ENCODE data around the gene GPC3.

Gene GPC3

DNA sequence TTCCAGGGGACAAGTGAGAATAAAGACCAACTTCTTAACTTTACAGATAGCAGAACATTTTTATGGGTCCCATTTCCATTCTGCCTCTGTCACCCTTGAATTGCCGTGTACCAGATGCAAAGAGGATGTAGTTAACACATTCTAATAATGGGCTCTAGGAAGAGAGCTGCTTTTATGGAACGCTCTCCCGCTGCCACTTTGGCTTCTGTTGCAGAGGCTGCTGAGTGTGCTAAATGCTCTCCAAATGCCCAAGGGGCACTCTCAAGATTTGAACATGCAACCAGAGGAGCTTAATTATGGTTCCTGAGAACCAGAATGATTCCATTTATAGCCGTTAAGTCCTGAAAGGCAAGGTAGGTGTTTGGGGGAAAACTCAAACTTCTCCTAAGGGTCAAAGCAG lies 28.1 kb upstream of the GPC3 start:
- no peak overlapping the region for H2AFZ ChIP-seq (ENCODE audit: low read length, unreplicated experiment)
- no peaks in the 10 kb centered on the region for H3K79me2 ChIP-seq (ENCODE audit: control insufficient read depth, insufficient read depth, low read length, unreplicated experiment)
- H3K27ac ChIP-seq (ENCODE audit: low read depth, low read length): no peak overlapping the region
- H3K4me3 ChIP-seq (ENCODE audit: low read depth, low read length): no peak overlapping the region
- no peaks in the 10 kb centered on the region for H3K27me3 ChIP-seq (ENCODE audit: insufficient read depth, low read length)
- no peaks in the 10 kb centered on the region for H3K36me3 ChIP-seq (ENCODE audit: insufficient read depth, low read length)
- no peaks in the 10 kb centered on the region for H3K4me1 ChIP-seq (ENCODE audit: control insufficient read depth, insufficient read depth, low read length, unreplicated experiment)

DNA sequence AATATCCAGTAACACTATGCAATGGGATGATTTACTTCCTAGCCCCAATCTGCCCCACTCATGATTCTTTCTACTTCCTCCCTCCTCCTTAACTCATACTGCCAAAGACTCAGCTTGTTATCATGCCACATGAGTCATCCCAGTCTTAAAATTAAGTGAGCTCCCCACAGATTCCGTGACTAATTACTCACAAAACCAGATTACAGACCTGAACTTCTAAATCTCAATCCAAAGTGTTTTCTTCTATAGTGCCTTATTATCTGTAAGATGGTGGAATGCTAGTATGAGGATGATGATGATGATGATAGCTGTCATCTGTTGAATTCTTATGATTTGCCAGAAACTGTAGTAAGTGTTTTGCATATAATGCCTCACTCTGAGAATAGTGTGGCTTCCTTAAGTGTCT lies 27.7 kb upstream of the GPC3 start:
- Histone ChIP-seq H3K27ac (ENCODE audit: low read depth, low read length) (no peak overlapping the region), H2AFZ (ENCODE audit: low read length, unreplicated experiment) (no peak overlapping the region), H3K36me3 (ENCODE audit: insufficient read depth, low read length) (no peaks in the 10 kb centered on the region), H3K4me1 (ENCODE audit: control insufficient read depth, insufficient read depth, low read length, unreplicated experiment) (no peaks in the 10 kb centered on the region), H3K79me2 (ENCODE audit: control insufficient read depth, insufficient read depth, low read length, unreplicated experiment) (no peaks in the 10 kb centered on the region), H3K27me3 (ENCODE audit: insufficient read depth, low read length) (no peaks in the 10 kb centered on the region), H3K4me3 (ENCODE audit: low read depth, low read length) (no peak overlapping the region)

DNA sequence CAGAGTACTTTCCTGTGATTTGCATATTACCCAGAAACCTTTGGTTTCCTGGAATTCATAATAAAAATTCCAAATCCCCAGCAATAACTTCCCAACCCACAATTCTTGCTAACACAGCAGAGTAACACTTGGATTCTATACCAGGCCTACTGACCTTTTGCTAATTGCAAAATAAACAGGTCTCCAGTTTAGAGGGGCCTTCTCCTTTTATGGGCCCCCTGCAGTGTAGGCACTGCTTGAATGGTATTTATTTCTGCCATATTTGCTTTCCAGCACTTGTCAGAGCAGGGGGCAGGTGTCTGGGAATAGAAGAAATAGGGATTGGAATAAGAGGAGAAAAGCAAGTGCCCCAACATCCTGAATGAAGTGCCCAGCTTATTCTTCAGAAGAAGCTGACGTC lies 25.3 kb upstream of the GPC3 start:
- Histone ChIP-seq H2AFZ (ENCODE audit: low read length, unreplicated experiment) (no peak overlapping the region), H3K79me2 (ENCODE audit: control insufficient read depth, insufficient read depth, low read length, unreplicated experiment) (no peaks in the 10 kb centered on the region), H3K27ac (ENCODE audit: low read depth, low read length) (no peak overlapping the region), H3K36me3 (ENCODE audit: insufficient read depth, low read length) (no peaks in the 10 kb centered on the region), H3K27me3 (ENCODE audit: insufficient read depth, low read length) (no peaks in the 10 kb centered on the region), H3K4me1 (ENCODE audit: control insufficient read depth, insufficient read depth, low read length, unreplicated experiment) (no peaks in the 10 kb centered on the region), H3K4me3 (ENCODE audit: low read depth, low read length) (no peak overlapping the region)

DNA sequence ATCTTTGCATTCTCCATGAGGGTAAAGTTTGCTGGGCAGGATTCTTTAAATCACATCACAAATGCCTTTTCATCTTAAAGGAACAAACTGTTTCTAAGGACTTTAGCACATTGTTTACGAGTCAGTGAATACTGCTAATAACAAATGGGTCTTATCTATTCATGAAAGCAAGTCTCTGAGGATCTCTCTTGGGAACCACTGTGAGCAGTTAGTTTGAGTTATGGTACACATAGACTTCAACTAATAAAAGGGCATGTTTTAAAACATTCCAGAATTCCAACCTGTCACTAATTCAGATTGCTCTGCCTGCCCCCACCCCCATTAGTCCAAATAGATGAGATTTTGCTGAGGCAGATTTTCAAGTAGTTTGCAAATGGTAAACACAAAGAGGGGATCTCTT lies 22.3 kb upstream of the GPC3 start:
- no peaks in the 10 kb centered on the region for H3K27me3 ChIP-seq (ENCODE audit: insufficient read depth, low read length)
- H3K79me2 ChIP-seq (ENCODE audit: control insufficient read depth, insufficient read depth, low read length, unreplicated experiment): no peaks in the 10 kb centered on the region
- H3K36me3 ChIP-seq (ENCODE audit: insufficient read depth, low read length): no peaks in the 10 kb centered on the region
- H2AFZ ChIP-seq (ENCODE audit: low read length, unreplicated experiment): no peak overlapping the region
- H3K4me3 ChIP-seq (ENCODE audit: low read depth, low read length): no peak overlapping the region
- no peak overlapping the region for H3K27ac ChIP-seq (ENCODE audit: low read depth, low read length)
- no peaks in the 10 kb centered on the region for H3K4me1 ChIP-seq (ENCODE audit: control insufficient read depth, insufficient read depth, low read length, unreplicated experiment)

DNA sequence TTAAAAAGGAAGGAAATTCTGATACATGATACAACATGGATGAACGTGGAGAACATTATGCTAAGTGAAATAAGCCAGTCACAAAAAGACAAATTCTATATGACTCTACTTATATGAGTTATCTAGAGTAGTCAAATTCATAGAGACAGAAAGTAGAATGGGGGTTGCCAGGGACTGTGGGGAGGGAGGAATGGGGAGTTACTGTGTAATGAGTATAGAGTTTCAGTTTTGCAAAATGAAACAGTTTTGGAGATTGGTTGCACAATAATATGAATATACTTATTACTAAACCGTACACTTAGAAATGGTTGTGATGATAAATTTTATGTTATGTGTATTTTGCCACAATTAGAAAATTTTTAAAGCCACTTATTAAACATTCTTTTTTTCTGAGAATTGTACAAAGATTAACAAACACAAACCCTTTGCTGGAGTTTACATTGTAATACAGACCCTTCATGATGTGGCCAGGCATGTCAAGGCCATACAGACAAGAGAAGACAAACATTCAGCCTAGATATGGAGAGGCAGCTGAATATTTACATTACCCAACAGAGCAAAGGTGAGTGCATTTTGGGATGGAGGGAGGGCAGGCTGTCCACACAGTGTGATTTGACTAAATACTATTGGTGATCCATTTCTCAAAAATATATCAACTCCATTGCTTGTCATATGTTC lies 21.2 kb upstream of the GPC3 start:
- Histone ChIP-seq H3K27ac (ENCODE audit: low read depth, low read length) (no peak overlapping the region), H3K4me1 (ENCODE audit: control insufficient read depth, insufficient read depth, low read length, unreplicated experiment) (no peaks in the 10 kb centered on the region), H2AFZ (ENCODE audit: low read length, unreplicated experiment) (no peak overlapping the region), H3K36me3 (ENCODE audit: insufficient read depth, low read length) (no peaks in the 10 kb centered on the region), H3K27me3 (ENCODE audit: insufficient read depth, low read length) (no peaks in the 10 kb centered on the region), H3K79me2 (ENCODE audit: control insufficient read depth, insufficient read depth, low read length, unreplicated experiment) (no peaks in the 10 kb centered on the region), H3K4me3 (ENCODE audit: low read depth, low read length) (no peak overlapping the region)

DNA sequence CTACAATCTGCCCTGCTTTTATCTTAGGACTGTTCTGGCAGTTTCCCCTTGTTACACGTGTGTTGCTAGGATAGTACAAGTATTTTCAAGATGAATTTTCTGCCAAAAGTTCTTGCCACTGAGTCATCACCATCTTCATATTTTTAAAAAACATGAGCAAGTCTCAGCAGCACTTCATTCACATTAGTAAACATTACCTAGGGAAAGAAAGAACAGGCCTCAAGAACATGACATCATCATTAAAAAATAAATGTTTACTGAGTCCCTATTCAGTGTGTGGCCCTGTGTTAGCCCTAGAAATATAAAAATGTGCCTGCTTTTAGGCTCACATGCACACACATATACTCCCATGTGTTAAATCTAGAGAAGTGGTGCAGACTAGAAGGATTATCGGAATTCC lies 18.7 kb upstream of the GPC3 start:
- no peak overlapping the region for H3K27ac ChIP-seq (ENCODE audit: low read depth, low read length)
- H2AFZ ChIP-seq (ENCODE audit: low read length, unreplicated experiment): no peak overlapping the region
- no peaks in the 10 kb centered on the region for H3K4me1 ChIP-seq (ENCODE audit: control insufficient read depth, insufficient read depth, low read length, unreplicated experiment)
- H3K36me3 ChIP-seq (ENCODE audit: insufficient read depth, low read length): no peaks in the 10 kb centered on the region
- H3K79me2 ChIP-seq (ENCODE audit: control insufficient read depth, insufficient read depth, low read length, unreplicated experiment): no peaks in the 10 kb centered on the region
- H3K27me3 ChIP-seq (ENCODE audit: insufficient read depth, low read length): no peaks in the 10 kb centered on the region
- no peak overlapping the region for H3K4me3 ChIP-seq (ENCODE audit: low read depth, low read length)

DNA sequence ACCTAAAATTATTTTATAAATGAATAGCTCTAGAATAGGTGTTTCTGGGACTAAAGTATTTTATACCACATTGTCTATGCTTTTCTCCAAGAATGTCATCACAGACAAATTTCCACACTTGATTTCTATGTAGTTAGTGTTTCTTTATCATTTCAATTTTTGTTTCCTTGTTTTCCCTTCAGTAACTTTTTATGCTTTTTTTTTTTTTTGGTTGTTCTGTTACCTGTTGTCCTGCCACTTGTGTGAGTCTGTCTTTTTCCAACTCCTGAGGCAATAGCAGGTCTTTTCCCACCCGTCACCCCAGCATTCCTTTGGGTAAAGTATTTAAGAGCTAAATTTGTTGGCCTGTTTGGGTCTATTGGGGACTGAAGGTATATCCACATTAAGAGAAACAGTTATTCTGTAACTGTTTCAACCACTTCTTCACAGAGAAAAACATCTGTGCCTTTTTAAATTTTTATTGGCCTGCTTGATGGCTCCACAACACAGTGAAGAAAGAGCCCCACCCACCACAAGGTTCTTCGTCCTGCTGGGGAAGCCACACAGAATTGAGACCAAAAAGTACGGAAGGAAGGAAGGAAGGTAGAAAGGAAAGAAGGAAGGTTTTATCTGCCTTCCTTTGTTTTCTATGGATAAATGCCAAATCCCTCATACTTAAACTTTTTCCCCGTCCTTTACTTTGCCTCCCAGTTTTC lies 17.7 kb upstream of the GPC3 start:
- Histone ChIP-seq H3K79me2 (ENCODE audit: control insufficient read depth, insufficient read depth, low read length, unreplicated experiment) (no peaks in the 10 kb centered on the region), H3K27me3 (ENCODE audit: insufficient read depth, low read length) (no peaks in the 10 kb centered on the region)

DNA sequence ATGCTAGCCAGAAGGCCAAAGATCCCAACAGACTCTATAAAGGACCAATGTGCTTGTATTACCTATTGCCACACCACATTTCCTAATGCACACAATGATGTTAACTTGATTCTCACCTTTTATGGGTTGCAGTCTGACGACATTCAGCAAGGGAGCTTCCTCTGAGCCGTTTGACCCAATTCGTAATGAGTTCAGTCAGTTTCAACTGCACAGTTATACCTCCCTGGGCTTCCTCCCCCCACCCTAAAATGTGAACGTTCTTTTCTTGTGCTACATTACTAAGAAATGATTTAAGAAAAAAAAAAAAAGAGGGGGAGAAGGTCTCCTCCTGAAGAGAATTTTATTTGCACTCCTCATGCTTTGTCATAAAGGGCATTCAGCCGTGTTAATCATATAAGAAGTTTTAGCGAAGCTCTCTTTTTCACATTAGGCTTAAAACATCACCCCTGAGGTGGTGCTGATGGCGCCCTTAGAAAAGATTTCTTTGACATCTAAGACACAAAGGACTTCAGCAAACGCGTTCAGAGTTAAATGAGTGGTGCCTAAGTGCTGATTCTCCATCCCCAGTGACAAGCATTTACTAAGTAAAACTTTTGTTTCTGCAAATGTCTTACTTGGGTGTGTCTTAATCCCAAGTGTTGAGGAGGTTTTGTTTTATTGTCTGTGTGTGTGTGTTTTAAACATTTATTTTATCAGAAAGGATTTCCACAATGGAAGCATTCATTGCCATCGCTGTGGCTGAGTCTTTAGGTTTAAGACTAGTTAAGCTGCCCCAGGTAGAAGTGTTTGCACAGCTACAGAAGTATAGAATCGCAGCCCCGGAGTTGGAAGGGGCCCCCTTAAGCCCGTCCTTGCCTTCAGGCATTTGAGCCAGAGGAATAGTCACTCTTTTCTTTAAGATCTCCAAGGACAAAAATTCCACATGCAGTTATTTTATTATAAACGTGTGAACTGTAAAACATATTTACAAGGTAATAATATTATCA lies 15.2 kb upstream of the GPC3 start:
- Histone ChIP-seq H3K36me3 (ENCODE audit: insufficient read depth, low read length) (no peaks in the 10 kb centered on the region), H3K27ac (ENCODE audit: low read depth, low read length) (no peak overlapping the region), H3K79me2 (ENCODE audit: control insufficient read depth, insufficient read depth, low read length, unreplicated experiment) (no peaks in the 10 kb centered on the region), H3K4me3 (ENCODE audit: low read depth, low read length) (no peak overlapping the region), H3K27me3 (ENCODE audit: insufficient read depth, low read length) (no peaks in the 10 kb centered on the region), H3K4me1 (ENCODE audit: control insufficient read depth, insufficient read depth, low read length, unreplicated experiment) (no peaks in the 10 kb centered on the region), H2AFZ (ENCODE audit: low read length, unreplicated experiment) (no peak overlapping the region)

More for the DNA sequence above, 17.7 kb upstream of the GPC3 start:
- Histone ChIP-seq H3K27ac (ENCODE audit: low read depth, low read length) (no peak overlapping the region), H3K4me3 (ENCODE audit: low read depth, low read length) (no peak overlapping the region), H3K36me3 (ENCODE audit: insufficient read depth, low read length) (no peaks in the 10 kb centered on the region), H2AFZ (ENCODE audit: low read length, unreplicated experiment) (no peak overlapping the region), H3K4me1 (ENCODE audit: control insufficient read depth, insufficient read depth, low read length, unreplicated experiment) (no peaks in the 10 kb centered on the region)

DNA sequence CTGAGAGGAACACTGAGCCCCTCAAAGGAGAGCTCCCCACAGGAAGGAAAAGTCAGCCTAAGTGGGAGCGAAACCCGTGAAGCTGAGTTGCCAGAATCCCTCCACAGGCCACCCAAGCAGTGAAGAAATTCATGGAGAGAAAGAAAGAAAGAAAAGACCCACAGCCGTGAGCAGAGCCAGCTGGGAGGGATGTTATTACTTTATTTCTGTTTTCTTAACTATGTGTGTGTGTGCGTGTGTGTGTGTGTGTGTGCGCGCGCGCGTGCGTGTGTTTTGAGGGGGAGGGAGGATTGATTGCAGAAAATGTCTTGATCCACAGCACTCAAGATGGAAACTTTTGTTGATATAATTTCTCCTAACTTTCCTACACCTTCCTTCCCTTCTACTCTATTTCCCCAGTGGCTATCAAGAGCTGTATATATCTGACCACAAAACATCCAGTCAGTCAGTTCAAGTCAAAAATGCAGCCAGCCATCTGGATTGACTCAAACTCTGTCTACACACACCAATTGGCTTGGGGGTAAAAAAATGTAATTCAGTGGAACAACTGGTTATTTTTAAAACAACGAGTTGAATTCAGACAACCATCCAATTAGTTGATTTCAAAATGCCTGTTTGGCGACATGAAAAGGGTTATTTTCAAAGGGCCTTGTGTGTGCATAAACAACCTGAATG lies 13.8 kb upstream of the GPC3 start:
- no peaks in the 10 kb centered on the region for H3K27me3 ChIP-seq (ENCODE audit: insufficient read depth, low read length)
- no peaks in the 10 kb centered on the region for H3K4me1 ChIP-seq (ENCODE audit: control insufficient read depth, insufficient read depth, low read length, unreplicated experiment)
- no peaks in the 10 kb centered on the region for H3K36me3 ChIP-seq (ENCODE audit: insufficient read depth, low read length)
- H3K4me3 ChIP-seq (ENCODE audit: low read depth, low read length): no peak overlapping the region
- no peaks in the 10 kb centered on the region for H3K79me2 ChIP-seq (ENCODE audit: control insufficient read depth, insufficient read depth, low read length, unreplicated experiment)
- no peak overlapping the region for H3K27ac ChIP-seq (ENCODE audit: low read depth, low read length)
- H2AFZ ChIP-seq (ENCODE audit: low read length, unreplicated experiment): no peak overlapping the region

DNA sequence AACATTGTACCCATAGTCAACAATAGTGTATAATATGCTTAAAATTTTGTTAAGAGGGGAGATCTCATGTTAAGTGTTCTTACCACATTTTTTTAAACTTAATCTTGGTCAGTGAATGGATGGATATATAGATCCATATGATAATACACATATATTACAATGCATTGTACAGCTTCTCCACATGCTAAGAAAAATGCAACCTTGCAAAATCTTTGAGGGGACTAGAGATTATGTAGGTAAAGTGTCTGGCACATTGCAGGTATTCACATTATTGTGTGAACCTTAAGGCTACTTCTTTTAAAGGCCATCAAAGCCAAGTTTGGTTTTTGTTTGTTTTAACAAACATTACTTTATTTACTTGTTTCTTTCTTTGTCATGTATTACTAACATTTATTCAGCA lies 10.4 kb upstream of the GPC3 start:
- Histone ChIP-seq H3K4me3 (ENCODE audit: low read depth, low read length) (no peak overlapping the region), H3K4me1 (ENCODE audit: control insufficient read depth, insufficient read depth, low read length, unreplicated experiment) (no peaks in the 10 kb centered on the region), H3K27ac (ENCODE audit: low read depth, low read length) (no peak overlapping the region), H3K79me2 (ENCODE audit: control insufficient read depth, insufficient read depth, low read length, unreplicated experiment) (no peaks in the 10 kb centered on the region), H2AFZ (ENCODE audit: low read length, unreplicated experiment) (no peak overlapping the region), H3K36me3 (ENCODE audit: insufficient read depth, low read length) (no peaks in the 10 kb centered on the region), H3K27me3 (ENCODE audit: insufficient read depth, low read length) (no peaks in the 10 kb centered on the region)

Measured in ACC112 (cell line).